Lower leg skin (tissue), 3 donors: ENCODE measurements around the gene ST6GALNAC3.

Source experiments
- CTCF ChIP-seq, 3 donors: fragments of 450-650 bp; IDR thresholded peaks; one replicate each; pipeline ENCODE4 v1.5.1; 2016; ENCODE audit warnings: antibody characterized with exemption in 3 of 3, mild to moderate bottlenecking in 3 of 3, moderate library complexity in 2 of 3
- POLR2A ChIP-seq, 2 donors: fragments of 450-650 bp; IDR thresholded peaks; one replicate each; pipeline ENCODE4 v1.6.1; 2016 to 2017; ENCODE audit warnings: antibody characterized with exemption in 2 of 2, mild to moderate bottlenecking in 1 of 2, moderate library complexity in 1 of 2

- no peak for TF ChIP-seq CTCF (IDR thresholded peaks at IDR 0.05)
- TF ChIP-seq POLR2A (IDR thresholded peaks at IDR 0.05), result no peak
Observed at GRCh38 chr1:76659171-76659940, 584.8 kb downstream of the ST6GALNAC3 start.
